MCF 10A (cell line): Measurements from ENCODE around the gene RAD51B. TPM values are rescaled to one million over a fixed set of nuclear protein-coding genes. Genes with fewer than 3 reads are reported as not detected.
"Not testable (repeated sequence)": the region's sequence is repeated elsewhere in the genome, so short reads cannot be mapped to it uniquely, and the experiment has no call there.

Source experiments
- BruUV-seq: library from RNA; stranded (reverse); fragments of 400-500 nt; replicated peaks from 2 replicates; lab custom pipeline; 2021; lab: Mats Ljungman, UMichigan
- CTCF ChIA-PET: fragments of 300-600 bp; sonication (Branson Sonifier 250); formaldehyde crosslinking; extraction: SDS; loops from one replicate; lab custom pipeline; 2021; ENCODE audit warnings: antibody characterized with exemption, inconsistent platforms; lab: Yijun Ruan, JAX
- POLR2A ChIA-PET: fragments of 300-600, 350-650 bp; sonication (Branson Sonifier 250); formaldehyde crosslinking; extraction: SDS; loops from one replicate; lab custom pipeline; 2020; ENCODE audit warnings: antibody characterized with exemption, inconsistent platforms; lab: Yijun Ruan, JAX
- DNase-seq: peaks from one replicate; pipeline ENCODE4 v3.0.0-alpha.2; 2018; ENCODE audit not compliant: unreplicated experiment
- H3K27ac Mint-ChIP-seq: one replicate; pipeline ENCODE4 v1.8.0; 2022; ENCODE audit warnings: mild to moderate bottlenecking, low read depth, mixed read lengths; ENCODE audit not compliant: unreplicated experiment
- H3K27me3 Mint-ChIP-seq: one replicate; pipeline ENCODE4 v1.8.0; 2022; ENCODE audit warnings: mixed read lengths; ENCODE audit not compliant: insufficient read depth, unreplicated experiment
- H3K36me3 Mint-ChIP-seq: one replicate; pipeline ENCODE4 v1.8.0; 2022; ENCODE audit warnings: mild to moderate bottlenecking, moderate library complexity, mixed read lengths; ENCODE audit not compliant: insufficient read depth, unreplicated experiment
- H3K4me1 Mint-ChIP-seq: one replicate; pipeline ENCODE4 v1.8.0; 2022; ENCODE audit warnings: mixed read lengths; ENCODE audit not compliant: insufficient read depth, unreplicated experiment
- H3K4me3 Mint-ChIP-seq: one replicate; pipeline ENCODE4 v1.8.0; 2022; ENCODE audit warnings: mild to moderate bottlenecking, moderate library complexity, mixed read lengths; ENCODE audit not compliant: unreplicated experiment
- H3K9me3 Mint-ChIP-seq: one replicate; pipeline ENCODE4 v1.8.0; 2022; ENCODE audit warnings: mixed read lengths; ENCODE audit not compliant: unreplicated experiment
- intact Hi-C: fragments of 100-400 bp; cut with micrococcal nuclease; formaldehyde crosslinking; loops from 2 replicates; pipeline ENCODE4 v1.14.1; 2022
- total RNA-seq: library from RNA; stranded (reverse); gene quantifications from 2 replicates; pipeline ENCODE4 v1.2.3, GENCODE V29; 2022
- TF ChIP-seq, protein P1 (sequence below): fragments of 200-600 bp; IDR thresholded peaks from one replicate; pipeline ENCODE4 v1.8.0; 2022; ENCODE audit warnings: antibody characterized with exemption, mild to moderate bottlenecking; ENCODE audit not compliant: unreplicated experiment

RAD51B gene
- total RNA-seq, 1 experiment from 2014 or later, result 14.6 TPM

DNA sequence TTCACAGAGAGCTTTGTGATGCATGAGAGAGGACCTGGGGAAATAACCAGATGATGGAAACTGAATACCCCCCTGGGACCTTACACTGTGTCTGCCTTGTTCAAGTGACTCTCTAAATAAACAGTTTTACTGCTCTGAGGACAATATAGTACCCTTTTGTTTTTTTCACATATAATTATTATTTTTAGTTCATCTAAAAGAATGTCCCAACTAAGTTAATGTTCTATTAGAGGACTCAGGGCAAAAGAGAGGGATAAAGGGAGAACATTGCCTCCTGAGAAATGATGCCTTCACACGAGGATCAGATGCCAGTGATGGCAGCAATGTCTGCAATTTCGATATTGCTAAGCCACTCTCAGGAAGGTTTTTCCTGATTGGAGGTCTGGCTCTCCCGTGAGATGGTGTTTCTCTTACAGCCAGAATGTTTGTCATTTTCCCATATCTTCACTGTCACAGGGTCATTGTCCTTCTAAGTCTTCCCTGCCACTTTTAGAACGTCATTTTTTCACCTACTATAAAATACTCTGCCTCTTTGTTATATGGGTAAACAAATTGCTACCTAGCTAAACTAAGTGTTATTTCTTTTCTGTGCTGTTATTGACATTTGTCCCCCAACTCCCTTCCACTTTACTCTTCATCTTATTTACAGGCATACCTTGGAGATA lies 201.6 kb downstream of the RAD51B start:
- no TSS peak for BruUV-seq
- no peaks in the 10 kb centered on the region for H3K36me3 Mint-ChIP-seq
- H3K27me3 Mint-ChIP-seq, result no peaks in the 10 kb centered on the region
- H3K4me1 Mint-ChIP-seq, result no peaks in the 10 kb centered on the region
- peaks cover 12% of the 10 kb centered on the region for H3K9me3 Mint-ChIP-seq
- ChIA-PET POLR2A (no interaction called here), CTCF (no interaction called here)
- H3K4me3 Mint-ChIP-seq, result no peak overlapping the region
- H3K27ac Mint-ChIP-seq, result no peak overlapping the region
- TF ChIP-seq, protein P1, sequence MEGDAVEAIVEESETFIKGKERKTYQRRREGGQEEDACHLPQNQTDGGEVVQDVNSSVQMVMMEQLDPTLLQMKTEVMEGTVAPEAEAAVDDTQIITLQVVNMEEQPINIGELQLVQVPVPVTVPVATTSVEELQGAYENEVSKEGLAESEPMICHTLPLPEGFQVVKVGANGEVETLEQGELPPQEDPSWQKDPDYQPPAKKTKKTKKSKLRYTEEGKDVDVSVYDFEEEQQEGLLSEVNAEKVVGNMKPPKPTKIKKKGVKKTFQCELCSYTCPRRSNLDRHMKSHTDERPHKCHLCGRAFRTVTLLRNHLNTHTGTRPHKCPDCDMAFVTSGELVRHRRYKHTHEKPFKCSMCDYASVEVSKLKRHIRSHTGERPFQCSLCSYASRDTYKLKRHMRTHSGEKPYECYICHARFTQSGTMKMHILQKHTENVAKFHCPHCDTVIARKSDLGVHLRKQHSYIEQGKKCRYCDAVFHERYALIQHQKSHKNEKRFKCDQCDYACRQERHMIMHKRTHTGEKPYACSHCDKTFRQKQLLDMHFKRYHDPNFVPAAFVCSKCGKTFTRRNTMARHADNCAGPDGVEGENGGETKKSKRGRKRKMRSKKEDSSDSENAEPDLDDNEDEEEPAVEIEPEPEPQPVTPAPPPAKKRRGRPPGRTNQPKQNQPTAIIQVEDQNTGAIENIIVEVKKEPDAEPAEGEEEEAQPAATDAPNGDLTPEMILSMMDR, result no peak
- intact Hi-C loops, result no loop called here
- DNase-seq, result no peak

DNA sequence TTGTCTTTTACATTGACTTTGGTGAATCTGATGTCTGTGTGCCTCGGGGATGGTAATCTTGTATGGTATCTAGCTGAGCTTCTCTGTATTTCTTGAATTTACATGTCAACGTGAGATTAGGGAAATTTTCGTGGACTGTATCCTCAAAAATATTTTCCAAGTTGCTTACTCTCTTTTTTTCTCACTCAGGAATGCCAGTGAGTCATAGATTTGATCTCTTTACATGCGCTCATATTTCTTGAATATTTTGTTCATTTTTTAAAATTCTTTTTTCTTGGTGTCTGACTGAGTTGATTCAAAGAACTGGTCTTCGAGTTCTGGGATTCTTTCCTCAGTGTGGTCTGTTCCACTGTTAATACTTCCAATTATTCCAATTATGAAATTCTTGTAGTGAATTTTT lies 207.7 kb downstream of the RAD51B start:
- intact Hi-C loops, result no loop called here
- no peak for DNase-seq
- TF ChIP-seq, protein P1, result no peak
- Mint-ChIP-seq H3K27me3 (no peaks in the 10 kb centered on the region), H3K27ac (peak overlapping the region; percentile 48), H3K4me1 (peaks cover 5% of the 10 kb centered on the region), H3K36me3 (no peaks in the 10 kb centered on the region), H3K9me3 (peaks cover 19% of the 10 kb centered on the region), H3K4me3 (no peak overlapping the region)
- ChIA-PET POLR2A (interaction anchor here (0.6 to 0.7 kb wide), 2 partner anchors 87 to 278 kb away, joined by 3 read pairs; no protein-coding TSS in a partner anchor), CTCF (interaction anchor here (2.1 kb wide), 1 partner anchor 14 kb away, joined by 7 read pairs; no protein-coding TSS in a partner anchor)
- no TSS peak for BruUV-seq

DNA sequence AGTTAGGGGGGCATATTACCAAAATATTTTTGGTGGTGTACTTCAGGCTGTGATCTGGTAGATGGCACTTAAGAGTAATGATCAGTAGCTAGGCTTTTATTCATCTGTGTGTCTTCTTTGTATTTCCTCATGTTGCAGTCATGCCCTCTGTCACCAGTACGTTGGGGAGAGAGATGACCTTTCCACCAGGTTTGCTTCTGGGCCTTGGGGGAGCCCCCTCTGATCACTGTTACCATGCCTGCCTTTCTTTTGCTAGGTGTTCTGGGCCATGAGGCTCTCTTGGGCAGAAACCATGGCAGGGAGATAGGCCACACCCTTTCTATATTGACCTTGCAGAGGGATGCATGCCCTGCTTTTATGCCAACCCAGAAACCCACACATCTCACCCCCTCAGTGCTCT lies 208.5 kb downstream of the RAD51B start:
- no peaks in the 10 kb centered on the region for H3K27me3 Mint-ChIP-seq
- ChIA-PET POLR2A (interaction anchor here (0.6 to 0.7 kb wide), 2 partner anchors 87 to 278 kb away, joined by 3 read pairs; no protein-coding TSS in a partner anchor), CTCF (no interaction called here)
- DNase-seq, result no peak
- peaks cover 5% of the 10 kb centered on the region for H3K4me1 Mint-ChIP-seq
- no peak overlapping the region for H3K4me3 Mint-ChIP-seq
- H3K36me3 Mint-ChIP-seq, result no peaks in the 10 kb centered on the region
- intact Hi-C loops, result no loop called here
- no peak overlapping the region for H3K27ac Mint-ChIP-seq
- TF ChIP-seq, protein P1, result no peak
- H3K9me3 Mint-ChIP-seq, result peaks cover 11% of the 10 kb centered on the region
- BruUV-seq, result no TSS peak

DNA sequence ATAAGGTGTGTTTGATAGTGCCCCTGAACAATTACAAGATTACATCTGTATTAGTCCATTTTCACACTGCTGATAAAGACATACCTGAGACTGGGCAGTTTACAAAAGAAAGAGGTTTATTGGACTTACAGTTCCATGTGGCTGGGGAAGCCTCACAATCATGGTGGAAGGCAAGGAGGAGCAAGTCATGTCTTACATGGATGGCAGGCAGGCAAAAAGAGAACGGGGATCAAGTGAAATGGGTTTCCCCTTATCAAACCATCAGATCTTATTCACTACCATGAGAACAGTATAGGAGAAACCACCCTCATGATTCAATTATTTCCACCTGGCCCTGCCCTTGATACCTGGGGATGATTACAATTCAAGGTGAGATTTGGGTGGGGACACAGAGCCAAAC lies 211.4 kb downstream of the RAD51B start:
- BruUV-seq, H3K4me3 Mint-ChIP-seq, DNase-seq, H3K36me3 Mint-ChIP-seq, POLR2A ChIA-PET, H3K4me1 Mint-ChIP-seq, H3K27me3 Mint-ChIP-seq, CTCF ChIA-PET, intact Hi-C loops, H3K27ac Mint-ChIP-seq: not testable (repeated sequence)
- peaks cover 11% of the 10 kb centered on the region for H3K9me3 Mint-ChIP-seq
